Stimulated activated CD4-positive, alpha-beta T cell treated with anti-CD3 and anti-CD28 coated beads, Interleukin-1b, Interleukin-23, amount 100 ng/mL, for 4 hours (primary cell): ENCODE results near the gene BNC2.

Experiments
- DNase-seq, 2 donors: peaks; one replicate each; pipeline ENCODE4 v3.0.0-alpha.2; 2020; ENCODE audit warnings: low read depth in 2 of 2

Gene BNC2

DNA sequence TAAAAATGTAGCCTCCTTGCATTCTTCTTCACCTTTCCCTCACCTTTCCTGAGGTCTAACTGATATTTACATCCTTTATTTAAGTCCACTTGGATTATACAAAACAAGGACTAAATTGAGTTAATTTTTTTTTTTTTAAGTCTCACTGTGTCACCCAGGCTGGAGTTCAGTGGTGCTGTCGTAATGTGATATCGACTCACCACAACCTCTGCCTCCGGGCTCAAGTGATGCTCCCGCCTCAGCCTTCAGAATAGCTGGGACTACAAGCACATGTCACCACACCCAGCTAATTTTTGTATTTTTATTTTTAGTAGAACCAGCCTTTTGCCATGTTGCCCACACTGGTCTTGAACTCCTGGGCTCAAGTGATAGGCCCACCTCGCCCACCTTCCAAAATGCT lies 195.3 kb downstream of the BNC2 start:
- no peak for DNase-seq

DNA sequence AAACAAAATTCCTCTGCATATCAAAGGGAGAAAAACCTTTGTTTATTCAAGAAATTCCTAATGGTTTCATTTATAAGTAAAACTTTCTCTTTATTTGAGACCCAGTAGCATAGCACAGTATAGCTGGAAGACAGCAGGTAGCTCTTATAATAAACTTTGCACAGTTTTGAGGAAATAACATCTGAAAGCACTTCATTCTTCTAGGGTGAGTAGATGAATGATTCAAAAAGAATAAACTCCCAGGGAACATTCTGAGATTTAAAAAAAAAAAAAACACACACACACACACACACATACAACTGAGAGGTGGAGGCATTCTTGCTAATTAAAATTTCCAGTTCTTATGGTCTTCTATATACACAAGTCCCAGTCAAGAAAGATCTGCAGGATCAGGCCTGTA lies 197.3 kb downstream of the BNC2 start:
- no peak for DNase-seq

GRCh38 chr9:16672501-16672900 lies 198.0 kb downstream of the BNC2 start:
- DNase-seq, result no peak

DNA sequence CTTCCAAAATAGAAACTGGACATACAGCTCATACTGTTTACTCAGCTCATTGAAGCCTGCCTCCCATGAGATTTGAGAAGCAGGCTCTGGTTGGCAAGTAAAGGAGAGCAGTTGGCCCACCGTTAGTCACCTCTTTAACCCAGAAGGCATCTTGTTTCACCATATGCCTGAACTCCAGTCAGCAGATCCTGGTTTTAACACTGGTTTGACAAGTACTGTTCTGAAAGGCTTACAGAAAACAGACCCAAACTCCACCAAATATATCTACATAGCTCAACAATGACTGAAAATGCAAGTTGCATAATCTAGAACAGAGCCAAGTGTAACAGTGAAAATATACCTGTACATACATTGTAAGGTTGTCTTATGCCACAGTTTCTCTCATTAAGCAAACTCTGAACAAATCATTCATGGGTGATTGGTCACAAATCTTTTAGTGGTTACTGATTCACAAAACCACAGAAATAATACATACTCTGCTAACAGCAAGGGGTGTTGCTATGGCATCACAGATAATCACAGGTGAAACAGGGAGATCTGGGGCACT lies 198.8 kb downstream of the BNC2 start:
- no peak for DNase-seq

- no peak for DNase-seq
These were observed 199.7 kb downstream of the BNC2 start for GRCh38 chr9:16670791-16671190.

DNA sequence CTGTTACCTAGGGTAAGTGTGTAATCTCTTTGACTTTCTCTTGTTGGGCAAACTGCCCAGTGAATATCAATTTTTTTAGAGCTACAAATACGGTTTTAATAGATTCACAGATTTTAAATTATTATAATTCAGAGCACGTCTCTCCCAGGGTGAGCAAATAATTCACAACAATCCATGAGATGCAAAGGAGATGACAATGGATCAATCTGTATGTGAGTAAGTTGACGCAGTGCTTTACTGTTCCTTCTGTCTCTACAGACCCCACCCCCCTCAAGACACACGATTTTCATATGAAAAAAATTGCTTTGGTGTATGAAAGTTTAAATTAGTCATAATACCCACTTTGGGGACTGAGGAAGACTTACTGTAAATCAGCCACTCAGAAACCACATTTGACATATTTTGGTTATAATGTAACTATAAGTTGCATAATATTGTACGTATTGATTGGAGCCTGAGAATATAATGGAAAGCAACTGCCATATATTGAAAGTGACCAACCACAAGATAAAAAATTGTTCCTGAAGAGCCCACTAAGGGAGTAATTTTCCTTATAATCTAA lies 201.7 kb downstream of the BNC2 start:
- DNase-seq, result no peak

DNA sequence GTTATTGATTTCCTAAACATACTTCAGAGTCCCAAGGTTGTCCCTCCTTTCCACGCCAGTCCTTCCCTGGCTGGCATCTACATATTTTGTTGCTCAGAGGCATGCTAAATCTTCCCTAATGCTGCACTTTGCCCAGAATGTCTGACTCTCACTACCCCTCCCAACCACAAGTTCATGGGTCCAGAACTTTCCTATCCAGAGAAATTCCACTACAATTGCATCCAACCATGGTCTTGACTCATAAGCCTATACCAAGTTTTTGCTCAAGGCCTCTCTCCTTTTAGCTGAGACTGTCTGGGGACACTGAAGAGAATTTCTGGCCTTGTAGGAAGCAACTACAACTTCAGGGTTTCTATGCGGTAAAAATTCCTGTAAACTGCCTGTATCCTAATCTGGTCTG lies 206.3 kb downstream of the BNC2 start:
- no peak for DNase-seq

DNA sequence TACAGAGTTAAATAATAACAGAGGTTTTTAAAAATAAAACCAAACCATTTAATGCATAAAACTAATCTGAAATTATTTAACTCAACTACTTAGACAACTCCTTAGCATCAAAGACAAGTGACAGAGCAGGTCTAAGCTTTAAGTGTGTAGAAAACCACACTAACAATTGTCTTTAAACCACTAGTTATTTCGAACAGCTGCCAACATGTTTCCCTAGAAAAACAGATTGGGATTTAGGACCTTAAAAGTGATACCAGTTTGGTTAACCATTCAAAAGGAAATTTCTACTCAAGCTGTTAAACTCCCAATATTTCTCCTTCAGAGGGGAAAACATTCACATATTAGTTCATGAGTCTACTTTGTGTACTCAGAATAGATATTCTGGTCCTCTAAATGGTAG lies 208.7 kb downstream of the BNC2 start:
- no peak for DNase-seq

DNA sequence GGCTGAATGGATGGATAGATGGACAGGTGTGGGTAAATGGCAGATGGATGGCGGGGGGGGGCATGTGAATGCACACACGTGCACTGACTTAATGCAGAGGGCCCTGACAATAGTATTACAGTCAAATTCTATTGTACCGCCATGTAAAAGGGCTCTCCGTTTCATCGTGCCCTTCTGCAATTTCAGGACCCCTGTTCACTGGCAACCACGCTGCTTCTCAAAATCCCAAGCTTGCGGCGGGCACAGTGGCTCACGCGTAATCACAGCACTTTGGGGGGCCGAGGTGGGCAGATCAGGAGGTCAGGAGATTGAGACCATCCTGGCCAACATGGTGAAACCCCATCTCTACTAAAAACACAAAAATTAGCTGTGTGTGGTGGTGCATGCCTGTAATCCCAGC lies 211.4 kb downstream of the BNC2 start:
- no peak for DNase-seq

DNA sequence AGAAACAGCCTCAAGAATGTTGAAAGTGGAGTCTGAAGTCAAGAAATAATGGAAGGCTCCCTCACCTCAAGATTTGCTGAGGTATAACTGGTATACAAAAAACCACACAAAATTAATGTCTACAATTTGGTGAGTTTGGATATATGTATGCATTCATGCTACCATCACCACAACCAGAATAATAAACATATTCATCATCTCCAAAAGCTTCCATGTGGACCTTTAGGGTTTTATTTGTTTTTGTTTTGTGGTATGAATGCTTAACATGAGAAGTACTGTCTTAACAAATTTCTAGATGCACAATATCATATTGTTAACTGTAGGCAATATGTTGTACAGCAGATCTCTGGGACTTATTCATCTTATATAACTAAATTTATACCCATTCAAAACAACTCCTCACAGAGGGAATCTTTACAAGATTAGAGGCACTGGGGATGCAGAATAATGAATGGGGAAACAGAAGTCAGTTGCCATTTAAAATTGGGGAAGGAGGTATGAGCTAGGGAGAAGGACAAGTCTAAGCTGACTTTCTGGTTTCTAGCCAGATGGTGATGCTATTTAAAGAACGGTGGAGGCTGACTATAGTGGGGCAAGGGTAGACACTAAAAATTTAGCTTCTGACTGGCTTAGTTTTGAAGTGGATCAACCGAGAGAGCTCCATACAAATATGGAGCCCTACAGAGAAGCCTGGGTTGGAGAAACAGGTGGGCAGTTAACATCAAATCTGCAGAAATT lies 213.9 kb downstream of the BNC2 start:
- DNase-seq, result no peak

DNA sequence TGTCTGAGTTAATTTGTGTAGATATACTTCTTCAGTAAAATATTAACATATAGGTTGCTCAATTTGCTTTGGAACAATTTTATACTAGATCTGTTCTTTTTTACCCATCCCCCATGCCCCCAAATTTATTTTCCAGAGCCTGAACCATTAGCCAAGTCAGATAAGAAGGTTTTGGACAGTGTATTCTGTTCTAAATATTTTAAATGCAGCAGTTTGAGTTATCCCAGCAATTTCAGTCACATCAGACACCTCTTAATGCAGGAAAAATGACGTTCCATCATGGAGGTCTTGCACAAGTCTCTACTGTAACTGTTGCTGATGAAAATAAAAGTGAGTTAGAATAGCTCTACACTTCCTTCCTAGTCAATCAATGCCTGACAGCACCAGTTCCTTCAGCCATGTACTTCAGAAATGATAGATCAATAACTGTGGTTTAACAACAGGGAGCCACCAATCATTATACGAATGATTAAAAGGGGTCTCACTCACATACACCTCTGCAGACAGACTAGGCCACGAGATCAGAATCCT lies 215.8 kb downstream of the BNC2 start:
- DNase-seq, result no peak

DNA sequence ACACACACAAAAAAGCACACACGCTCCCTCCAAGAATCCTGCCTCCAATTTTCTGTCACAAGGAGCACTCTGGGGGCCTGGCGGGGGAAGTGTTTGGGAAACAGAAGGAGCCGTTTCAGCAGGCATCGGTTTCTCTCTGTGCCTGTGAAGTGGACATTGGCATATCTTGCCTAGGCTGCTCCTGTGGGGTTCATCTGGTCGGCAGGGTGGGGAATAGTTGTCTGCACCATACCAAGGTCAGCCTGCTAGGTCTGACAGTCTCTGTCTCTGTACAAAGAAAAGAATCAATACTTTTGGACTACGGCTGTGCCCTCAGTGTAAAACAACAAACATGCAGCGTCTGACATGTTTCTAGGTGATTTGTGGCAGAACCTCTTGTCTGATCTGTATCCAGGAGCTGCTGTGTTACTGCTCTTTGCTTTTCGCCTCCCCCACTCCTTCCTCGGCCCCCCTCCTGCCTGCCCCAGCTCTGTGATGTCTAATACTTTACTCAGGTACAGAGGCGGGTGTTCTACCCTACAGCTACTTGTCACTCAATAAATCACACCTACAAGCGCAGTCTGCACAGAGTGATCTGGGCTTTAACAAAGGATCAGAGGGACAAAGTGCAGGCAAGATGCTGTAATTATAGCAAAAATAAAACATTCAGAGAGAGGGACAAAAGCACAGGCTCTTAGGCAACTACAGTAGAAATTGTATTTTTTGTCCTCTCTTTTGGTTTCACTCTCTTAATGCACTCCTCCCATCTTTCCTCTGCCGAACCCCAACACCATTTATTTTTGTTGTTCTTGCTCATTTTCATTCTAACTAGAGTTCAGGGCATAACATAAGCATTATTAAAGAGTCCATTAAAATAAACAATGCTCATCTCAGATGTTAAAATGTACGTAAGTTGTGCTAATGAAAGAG lies 216.7 kb downstream of the BNC2 start:
- DNase-seq, result no peak

DNA sequence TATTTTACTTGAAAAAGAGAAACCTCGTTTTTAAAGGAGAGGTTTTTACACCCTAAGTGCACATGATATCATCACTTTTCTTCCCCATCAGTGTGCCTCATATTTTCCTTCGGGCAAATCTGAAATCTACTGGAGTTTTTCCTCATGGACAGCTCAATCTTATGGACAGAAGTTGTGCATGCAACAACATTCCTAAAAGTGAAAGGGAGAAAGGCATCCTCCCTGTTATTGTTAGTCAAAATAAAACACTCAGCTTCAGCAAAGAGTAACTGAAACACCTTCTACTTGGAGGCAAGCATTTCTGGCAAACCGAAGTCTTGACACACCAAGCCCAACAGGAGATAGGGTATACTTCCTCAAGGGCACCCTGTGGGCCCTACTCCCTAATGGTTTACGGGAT lies 217.9 kb downstream of the BNC2 start:
- DNase-seq, result no peak

DNA sequence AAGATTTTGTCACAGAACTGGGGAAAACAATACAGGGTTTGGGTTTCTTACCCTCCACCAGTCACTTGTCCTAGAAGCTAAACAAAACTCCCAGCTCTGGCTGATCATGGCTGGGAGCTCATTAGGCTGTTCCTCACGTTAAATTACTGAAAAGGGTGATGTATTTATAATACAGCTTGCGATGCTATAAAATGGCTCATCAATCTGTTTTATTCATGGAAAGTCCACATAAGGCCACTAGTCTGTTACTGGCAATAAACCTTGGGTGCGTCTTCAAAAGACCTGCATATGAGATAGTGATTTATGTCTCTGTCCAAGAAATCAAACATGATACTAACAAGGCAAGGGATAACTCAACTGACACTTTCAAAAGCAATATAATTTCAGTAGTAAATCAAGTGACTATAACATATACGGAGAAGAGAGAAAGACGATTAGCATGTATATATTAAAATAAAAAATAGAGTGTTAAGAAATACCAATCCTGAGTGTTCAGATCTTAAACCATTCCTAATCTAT lies 219.0 kb downstream of the BNC2 start:
- DNase-seq, result no peak

DNA sequence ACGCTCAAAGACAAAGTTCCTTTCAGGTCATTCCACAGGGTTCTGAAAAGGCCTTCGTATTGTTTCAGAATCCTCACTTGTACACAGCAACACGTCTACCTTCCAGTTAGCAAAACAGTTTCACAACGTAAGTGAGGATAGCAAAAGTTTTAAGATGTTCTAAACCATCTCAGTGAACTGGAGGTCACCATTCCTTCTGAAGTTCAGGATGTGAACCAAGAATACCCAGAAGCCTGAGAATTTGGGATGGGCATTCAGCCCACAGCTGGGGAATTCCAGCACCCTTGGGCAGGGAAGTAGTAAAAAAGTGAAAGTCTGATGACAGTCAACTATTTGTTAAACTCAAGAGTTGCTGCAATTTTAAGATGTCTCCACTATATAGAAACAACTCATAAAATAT lies 224.5 kb downstream of the BNC2 start:
- no peak for DNase-seq

DNA sequence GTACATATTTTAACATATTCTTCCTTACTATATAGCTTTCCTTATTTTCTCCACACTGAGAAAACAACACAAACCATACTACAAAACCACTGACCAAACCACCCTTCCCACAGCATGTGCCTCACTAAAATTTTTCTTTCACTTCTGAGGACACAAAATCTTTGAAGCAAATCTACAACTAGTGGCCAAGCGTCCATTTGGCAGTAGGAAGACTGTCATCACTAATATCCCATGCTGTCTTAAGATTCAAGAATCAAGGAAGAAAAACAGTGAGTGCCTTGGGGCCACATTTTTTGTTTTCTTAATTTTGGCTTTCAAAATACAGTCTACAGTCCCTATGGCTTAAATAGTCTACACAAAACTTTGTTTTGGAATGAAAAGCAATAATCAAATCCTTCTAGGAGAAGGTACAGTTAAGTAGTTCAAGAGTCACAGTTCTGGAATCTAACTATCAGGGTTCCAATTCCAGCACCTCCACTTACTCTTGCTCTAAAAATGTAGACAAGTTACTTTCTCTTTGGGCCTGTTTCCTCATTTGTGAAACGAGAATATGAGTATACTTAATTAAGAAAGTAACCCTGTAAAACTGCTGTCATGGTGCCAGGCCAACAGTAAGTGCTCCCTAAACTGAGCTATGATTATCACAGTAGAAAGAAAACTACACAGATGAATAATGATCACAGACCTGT lies 227.9 kb downstream of the BNC2 start:
- no peak for DNase-seq

DNA sequence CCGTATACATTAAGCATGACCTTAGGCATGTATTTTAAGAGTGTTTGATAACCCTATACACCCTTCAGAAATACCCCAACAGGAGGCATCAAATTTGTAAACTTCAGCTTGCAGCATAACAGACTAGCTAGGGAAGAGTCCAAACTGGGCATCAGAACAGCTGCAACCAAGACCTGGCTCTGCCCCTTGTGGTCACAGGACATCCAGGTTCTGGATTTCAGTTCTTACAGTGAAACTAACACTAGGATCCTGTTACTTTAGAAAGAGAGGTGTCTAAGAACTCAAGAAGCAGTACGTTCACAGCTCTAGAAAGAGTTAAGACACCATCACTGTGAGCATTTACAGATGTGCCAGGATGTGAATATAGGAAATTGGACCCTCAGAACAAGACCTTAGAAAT lies 229.8 kb downstream of the BNC2 start:
- DNase-seq, result no peak

DNA sequence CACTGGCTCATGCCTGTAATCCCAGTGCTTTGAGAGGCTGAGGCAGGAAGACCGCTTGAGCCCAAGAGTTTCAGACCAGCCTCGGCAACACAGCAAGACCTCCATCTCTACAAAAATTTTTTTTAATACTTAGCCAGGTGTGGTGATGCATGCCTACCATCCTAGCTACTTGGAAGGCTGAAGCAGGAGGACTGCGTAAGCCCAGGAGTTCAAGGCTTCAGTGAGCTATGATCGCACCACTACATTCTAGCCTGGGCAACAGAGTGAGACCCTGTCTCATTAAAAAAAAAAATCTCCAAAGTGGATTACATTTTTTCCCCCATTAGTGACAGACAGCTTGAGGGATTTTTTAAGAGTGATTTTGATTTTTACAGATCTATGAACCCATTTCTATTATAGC lies 230.8 kb downstream of the BNC2 start:
- DNase-seq, result no peak

GRCh38 chr9:16637911-16638310 lies 232.6 kb downstream of the BNC2 start:
- no peak for DNase-seq

- DNase-seq, result no peak
These were observed 233.3 kb downstream of the BNC2 start for GRCh38 chr9:16637218-16637617.

- no peak for DNase-seq
These were observed 236.7 kb downstream of the BNC2 start for GRCh38 chr9:16633794-16634193.

DNA sequence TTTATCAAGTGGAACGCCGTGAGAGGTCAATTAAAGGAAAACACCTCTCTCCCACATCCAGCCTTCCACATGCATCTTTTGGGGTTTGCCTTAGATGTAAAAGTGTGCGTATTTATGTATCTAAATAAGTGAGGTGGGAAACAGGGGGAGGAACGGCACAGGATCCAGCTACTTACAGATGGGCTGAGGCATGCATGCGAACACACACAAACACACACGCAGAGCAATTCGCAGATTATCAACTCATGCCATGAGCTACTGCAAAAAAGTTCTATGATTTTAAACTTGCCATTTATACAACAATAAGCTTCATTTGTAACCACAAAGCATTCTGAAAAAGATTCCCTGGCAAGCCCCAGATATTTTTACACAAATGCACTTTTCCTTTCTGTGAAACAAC lies 242.1 kb downstream of the BNC2 start:
- DNase-seq, result no peak
